ENCODE results near the gene PGAM5. TPM values are rescaled to one million over a fixed set of nuclear protein-coding genes. Genes with fewer than 3 reads are reported as not detected.
A peak's percentile ranks its signal among the peaks of the same experiment; 100 is the strongest.
"Not testable (repeated sequence)": the region's sequence is repeated elsewhere in the genome, so short reads cannot be mapped to it uniquely, and the experiment has no call there.

The PGAM5 gene
- polyA plus RNA-seq, 1 donor from 2014 or later = 21.4 TPM

DNA sequence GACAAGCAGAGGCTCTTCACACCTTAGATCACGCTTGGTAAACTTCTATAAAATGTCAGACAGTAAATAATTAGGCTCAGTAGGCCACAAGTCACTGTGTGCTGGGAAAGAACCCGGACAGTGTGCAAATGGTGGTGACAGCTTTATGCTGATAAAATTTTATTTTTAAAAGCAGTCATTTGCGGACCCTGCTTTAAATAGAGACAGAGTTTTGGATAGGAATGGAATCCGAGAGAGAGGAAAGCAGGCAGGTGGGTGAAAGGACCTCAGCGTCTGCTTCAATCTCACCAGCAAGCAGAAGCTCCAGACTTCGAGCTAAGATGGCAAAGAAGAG is 29.6 kb downstream of the PGAM5 start:
- Mint-ChIP-seq H3K4me3 (no peak overlapping the region), H3K9me3 (peaks cover 0 to 2% (median 0%) of the 10 kb centered on the region in 3 donors), H3K4me1 (peaks cover 2 to 12% (median 10%) of the 10 kb centered on the region in 3 donors), H3K36me3 (peaks cover 2% of the 10 kb centered on the region), H3K27ac (peak overlapping the region in 1 of 3 donors; percentile 5), H3K27me3 (no peaks in the 10 kb centered on the region)

DNA sequence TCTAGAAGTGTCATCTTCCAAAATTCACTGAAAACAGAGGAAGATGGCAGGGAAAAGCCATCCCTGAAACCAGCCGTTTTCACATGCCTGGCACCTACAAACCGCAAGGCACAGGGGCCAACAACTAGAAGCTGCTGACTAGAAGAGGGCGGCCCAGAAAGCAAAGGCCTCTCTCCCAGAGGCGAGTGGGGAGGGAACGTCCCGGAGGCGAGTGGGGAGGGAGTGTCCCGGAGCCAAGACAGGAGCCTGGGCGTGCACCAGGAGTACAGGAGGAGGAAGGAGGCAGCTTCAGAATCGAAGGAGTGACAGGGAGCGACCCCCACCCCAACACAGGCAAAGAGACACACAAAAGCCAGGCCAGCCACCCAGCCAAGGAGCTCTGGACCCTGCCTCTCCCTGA is 30.0 kb downstream of the PGAM5 start:
- Mint-ChIP-seq H3K27me3 (no peaks in the 10 kb centered on the region), H3K27ac (no peak overlapping the region), H3K9me3 (peaks cover 0 to 2% (median 0%) of the 10 kb centered on the region in 3 donors), H3K4me3 (no peak overlapping the region), H3K4me1 (peaks cover 2 to 12% (median 10%) of the 10 kb centered on the region in 3 donors), H3K36me3 (peaks cover 2% of the 10 kb centered on the region)

DNA sequence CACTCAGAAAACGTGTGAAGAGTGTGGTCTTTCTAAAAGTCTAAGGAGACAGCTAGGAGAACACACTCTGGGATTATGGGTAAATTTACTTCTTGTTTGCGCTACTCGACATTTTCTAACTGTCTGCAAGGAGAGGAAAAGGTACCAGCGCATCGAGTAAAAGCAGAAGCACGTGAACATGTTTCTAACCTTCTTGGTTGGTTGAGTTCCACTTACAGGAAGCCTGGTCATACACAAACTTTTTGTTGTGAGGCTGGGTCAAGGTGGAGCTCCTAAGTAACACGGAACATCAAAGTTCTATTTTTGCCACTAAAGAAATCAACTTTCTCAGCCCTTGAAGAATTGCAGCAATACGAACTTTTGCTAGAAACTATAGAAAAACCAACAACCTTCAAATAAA is 31.0 kb downstream of the PGAM5 start:
- peaks cover 4 to 12% (median 10%) of the 10 kb centered on the region in 3 donors for H3K4me1 Mint-ChIP-seq
- no peaks in the 10 kb centered on the region for H3K27me3 Mint-ChIP-seq
- peak overlapping the region; percentile 31 to 82 (median 79) for H3K27ac Mint-ChIP-seq
- peaks cover 0 to 2% (median 0%) of the 10 kb centered on the region in 3 donors for H3K9me3 Mint-ChIP-seq
- H3K36me3 Mint-ChIP-seq = peaks cover 2% of the 10 kb centered on the region
- H3K4me3 Mint-ChIP-seq = peak overlapping the region in 1 of 4 donors; percentile 41

DNA sequence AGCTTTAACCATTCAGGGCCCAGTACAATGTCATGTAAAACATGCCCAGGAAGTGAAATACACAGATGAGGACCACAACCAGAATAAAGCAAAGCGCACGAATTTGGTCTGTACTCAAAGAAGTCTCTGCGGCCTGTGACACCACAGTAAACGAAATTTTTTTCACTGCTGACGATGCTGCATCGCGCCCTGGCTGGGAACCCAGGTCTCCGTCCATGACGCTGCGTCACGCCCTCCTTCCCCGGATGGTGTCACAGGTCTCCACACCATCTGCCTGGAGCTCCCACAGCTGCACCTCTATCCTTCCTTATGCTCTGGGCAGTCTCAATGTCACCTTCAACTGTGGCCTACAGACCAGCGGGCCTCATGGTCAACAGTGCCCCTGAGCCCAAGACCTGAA is 33.2 kb downstream of the PGAM5 start:
- no peak overlapping the region for H3K27ac Mint-ChIP-seq

DNA sequence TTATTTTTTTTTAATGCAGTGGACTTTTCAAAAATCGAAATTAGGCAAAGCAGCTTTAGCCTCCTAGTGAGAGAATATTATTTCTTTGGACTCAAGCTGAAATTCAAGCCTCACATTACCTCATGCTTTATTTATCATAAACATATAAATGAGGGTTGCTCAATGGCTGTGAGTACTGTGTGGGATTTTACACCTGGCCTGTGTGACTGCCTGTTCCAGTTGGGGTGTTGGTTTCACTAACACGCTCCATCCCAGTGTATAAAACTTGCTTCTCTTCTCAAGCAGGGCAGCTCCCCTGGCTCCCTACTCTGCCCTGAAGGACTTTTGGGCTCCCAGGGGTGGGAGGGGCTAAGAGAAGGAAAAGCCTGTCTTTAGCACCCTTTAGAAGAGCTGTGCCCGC is 36.0 kb downstream of the PGAM5 start:
- peaks cover 0 to 2% (median 0%) of the 10 kb centered on the region in 3 donors for H3K9me3 Mint-ChIP-seq
- no peak overlapping the region for H3K27ac Mint-ChIP-seq

More for the DNA sequence above, 33.2 kb downstream of the PGAM5 start:
- Mint-ChIP-seq H3K4me3 (no peak overlapping the region), H3K27me3 (no peaks in the 10 kb centered on the region), H3K4me1 (peaks cover 4 to 12% (median 10%) of the 10 kb centered on the region in 3 donors), H3K36me3 (peaks cover 4% of the 10 kb centered on the region), H3K9me3 (peaks cover 0 to 2% (median 0%) of the 10 kb centered on the region in 3 donors)

DNA sequence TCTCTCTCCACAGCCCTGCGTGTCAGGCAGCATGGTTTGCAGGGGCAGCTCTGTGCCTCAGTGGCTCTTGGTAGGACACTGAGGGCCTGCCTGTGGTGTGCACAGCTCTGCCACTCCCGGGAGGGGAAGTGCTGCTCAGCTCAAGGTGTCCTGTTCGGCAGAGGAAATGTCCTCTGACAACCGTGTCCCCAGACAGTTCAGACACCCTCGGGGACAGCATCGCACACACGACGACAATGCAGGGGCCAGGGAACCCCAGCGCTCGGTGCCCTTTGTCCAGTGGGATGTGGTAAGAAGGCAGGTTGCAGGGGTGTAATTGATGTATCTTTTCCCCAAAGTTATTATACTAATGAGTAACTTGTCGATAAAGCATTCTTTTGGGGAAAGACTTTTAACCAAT is 36.8 kb downstream of the PGAM5 start:
- H3K27ac Mint-ChIP-seq = no peak overlapping the region
- H3K36me3 Mint-ChIP-seq = peaks cover 2% of the 10 kb centered on the region
- peaks cover under 1 to 5% (median 1%) of the 10 kb centered on the region in 3 donors for H3K4me1 Mint-ChIP-seq
- no peak overlapping the region for H3K4me3 Mint-ChIP-seq
- H3K9me3 Mint-ChIP-seq = peaks cover 0 to 2% (median 0%) of the 10 kb centered on the region in 3 donors
- no peaks in the 10 kb centered on the region for H3K27me3 Mint-ChIP-seq

More for the DNA sequence above, 36.0 kb downstream of the PGAM5 start:
- no peaks in the 10 kb centered on the region for H3K27me3 Mint-ChIP-seq
- peaks cover 2% of the 10 kb centered on the region for H3K36me3 Mint-ChIP-seq
- peaks cover 4 to 10% (median 8%) of the 10 kb centered on the region in 3 donors for H3K4me1 Mint-ChIP-seq
- H3K4me3 Mint-ChIP-seq = no peak overlapping the region

DNA sequence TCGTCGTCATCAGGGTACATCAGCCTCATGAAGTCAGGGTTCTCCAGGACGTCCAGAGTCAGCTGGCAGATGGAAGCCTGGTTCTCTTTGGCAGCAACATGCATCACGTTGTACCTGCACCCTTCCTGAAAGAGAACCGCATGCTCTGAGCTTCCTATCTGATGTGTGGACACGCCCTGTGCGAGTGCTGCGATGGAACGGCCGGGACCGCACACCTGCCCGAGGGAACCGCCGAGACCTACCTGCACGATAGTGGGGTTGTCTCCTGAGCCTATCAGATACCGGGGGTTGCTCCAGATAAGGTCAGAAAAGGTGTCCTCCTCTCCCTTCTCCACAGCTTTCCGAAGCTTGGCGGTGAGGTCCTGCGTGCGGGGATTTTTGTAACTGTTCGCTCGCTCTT is 37.3 kb downstream of the PGAM5 start:
- H3K27ac Mint-ChIP-seq = no peak overlapping the region
- no peaks in the 10 kb centered on the region for H3K27me3 Mint-ChIP-seq
- peaks cover 0 to 1% (median 1%) of the 10 kb centered on the region in 3 donors for H3K4me1 Mint-ChIP-seq
- peaks cover 2% of the 10 kb centered on the region for H3K36me3 Mint-ChIP-seq
- H3K4me3 Mint-ChIP-seq = no peak overlapping the region
- H3K9me3 Mint-ChIP-seq = no peaks in the 10 kb centered on the region

DNA sequence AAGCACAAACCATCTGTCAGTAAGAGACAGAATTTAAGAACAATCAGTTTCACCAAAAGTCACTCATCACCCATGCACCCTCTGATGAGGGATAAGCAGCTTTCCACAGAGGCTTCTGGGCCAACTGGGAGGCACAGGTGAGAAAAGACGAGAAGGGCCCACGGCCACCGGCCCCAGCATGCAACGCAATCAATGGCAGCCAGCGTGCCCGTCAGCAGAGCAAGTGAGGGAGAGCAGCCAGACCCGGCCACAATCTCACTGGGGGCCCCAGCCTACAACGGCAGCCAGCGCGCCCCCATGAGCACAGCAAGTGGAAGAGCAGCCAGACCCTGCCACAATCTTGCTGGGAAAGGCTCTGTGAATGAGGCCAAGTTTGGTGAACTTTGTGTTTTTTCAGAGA is 37.7 kb downstream of the PGAM5 start:
- Mint-ChIP-seq H3K36me3 (peaks cover 2% of the 10 kb centered on the region), H3K27ac (no peak overlapping the region), H3K4me3 (no peak overlapping the region)

DNA sequence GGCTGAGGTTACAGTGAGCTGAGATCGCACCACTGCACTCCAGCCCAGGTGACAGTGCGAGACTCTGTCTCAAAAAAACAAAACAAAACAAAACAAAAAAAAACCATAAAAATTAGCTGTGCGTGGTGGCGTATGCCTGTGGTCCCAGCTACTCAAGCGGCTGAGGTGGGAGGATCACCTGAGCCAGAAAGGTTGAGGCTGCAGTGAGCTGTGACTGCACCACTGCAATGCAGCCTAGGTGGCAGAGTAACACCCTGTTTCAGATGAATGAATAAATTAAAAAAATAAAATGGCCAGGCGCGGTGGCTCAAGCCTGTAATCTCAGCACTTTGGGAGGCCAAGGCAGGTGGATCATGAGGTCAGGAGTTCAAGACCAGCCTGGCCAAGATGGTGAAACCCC is 43.0 kb downstream of the PGAM5 start:
- not testable (repeated sequence) for H3K27me3 Mint-ChIP-seq, H3K4me1 Mint-ChIP-seq, H3K36me3 Mint-ChIP-seq, H3K9me3 Mint-ChIP-seq, H3K4me3 Mint-ChIP-seq
- H3K27ac Mint-ChIP-seq = peak overlapping the region in 1 of 3 donors; percentile 87

More for the DNA sequence above, 37.7 kb downstream of the PGAM5 start:
- Mint-ChIP-seq H3K4me1 (peaks cover 0 to 1% (median 1%) of the 10 kb centered on the region in 3 donors), H3K27me3 (no peaks in the 10 kb centered on the region), H3K9me3 (no peaks in the 10 kb centered on the region)

DNA sequence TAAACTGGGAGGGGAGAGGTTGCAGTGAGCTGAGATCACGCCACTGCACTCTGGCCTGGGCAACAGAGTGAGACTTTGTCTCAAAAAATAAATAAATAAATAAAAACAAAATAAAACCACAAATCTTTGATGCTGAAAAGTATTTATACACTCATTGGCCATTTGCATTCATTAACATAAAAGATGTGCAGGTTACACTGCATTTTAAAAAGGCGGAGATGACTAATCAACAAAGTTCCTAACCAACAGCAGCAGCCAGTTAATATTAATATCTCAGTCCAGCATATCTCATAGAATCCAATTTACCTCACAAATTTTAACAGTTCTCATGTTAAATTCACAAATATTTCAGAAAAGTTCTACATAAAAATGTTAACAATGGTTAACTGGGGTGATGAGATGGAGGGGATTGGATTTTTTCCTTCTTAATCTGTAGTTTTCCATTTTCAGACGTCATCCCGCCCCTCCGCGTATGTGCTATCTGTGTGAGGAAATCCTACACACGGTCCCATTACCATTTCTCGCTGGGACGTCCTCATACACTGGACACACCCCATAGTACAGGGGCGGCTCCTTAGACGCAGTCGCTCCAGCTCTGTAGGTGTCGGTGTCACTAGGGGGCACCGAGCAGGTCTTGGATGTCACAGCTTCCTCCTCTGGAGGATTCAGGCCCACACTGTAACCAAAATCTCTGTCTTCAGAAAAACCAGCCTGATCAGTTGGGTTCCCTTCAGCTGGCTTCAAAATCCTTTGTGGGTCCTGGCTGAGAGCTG is 43.7 kb downstream of the PGAM5 start:
- no peak overlapping the region for H3K4me3 Mint-ChIP-seq
- H3K27ac Mint-ChIP-seq = peak overlapping the region in 2 of 3 donors; percentile 77 to 87
- H3K4me1 Mint-ChIP-seq = no peaks in the 10 kb centered on the region
- no peaks in the 10 kb centered on the region for H3K36me3 Mint-ChIP-seq
- H3K27me3 Mint-ChIP-seq = no peaks in the 10 kb centered on the region
- H3K9me3 Mint-ChIP-seq = no peaks in the 10 kb centered on the region

DNA sequence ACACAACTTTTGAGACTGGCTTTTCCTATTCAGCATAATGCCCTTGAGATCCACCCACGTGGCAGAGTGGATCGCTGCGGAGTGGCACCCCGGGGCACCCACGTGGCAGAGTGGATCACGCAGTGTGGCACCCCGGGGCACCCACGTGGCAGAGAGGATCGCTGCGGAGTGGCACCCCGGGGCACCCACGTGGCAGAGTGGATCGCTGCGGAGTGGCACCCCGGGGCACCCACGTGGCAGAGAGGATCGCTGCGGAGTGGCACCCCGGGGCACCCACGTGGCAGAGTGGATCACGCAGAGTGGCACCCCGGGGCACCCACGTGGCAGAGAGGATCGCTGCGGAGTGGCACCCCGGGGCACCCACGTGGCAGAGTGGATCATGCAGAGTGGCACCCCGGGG is 48.2 kb downstream of the PGAM5 start:
- peaks cover 15 to 21% (median 19%) of the 10 kb centered on the region in 3 donors for H3K4me1 Mint-ChIP-seq
- peak overlapping the region in 1 of 3 donors; percentile 97 for H3K27ac Mint-ChIP-seq
- H3K9me3 Mint-ChIP-seq, H3K27me3 Mint-ChIP-seq, H3K36me3 Mint-ChIP-seq: not testable (repeated sequence)
- peak overlapping the region in 1 of 4 donors; percentile 91 for H3K4me3 Mint-ChIP-seq

DNA sequence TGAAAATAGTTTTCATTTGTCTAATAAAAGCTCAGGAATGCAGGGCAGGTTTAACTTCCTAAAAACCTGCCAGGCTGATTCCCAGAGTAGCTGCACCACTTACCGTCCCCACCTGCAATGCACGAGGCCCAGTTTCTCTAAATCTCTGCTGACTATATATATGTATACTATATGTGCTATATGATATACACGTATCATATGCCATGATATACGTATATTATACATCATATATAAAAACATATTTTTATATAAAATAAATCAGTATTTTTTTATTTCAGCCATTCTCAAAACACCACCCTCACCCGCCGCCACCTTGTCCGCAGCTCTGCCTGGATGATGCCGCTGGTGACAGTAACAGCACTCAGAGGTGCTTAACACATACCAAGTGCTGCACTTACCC is 48.7 kb downstream of the PGAM5 start:
- Mint-ChIP-seq H3K27ac (peak overlapping the region in 1 of 3 donors; percentile 97), H3K9me3 (no peaks in the 10 kb centered on the region), H3K4me3 (peak overlapping the region in 2 of 4 donors; percentile 91 to 94), H3K36me3 (peaks cover 3% of the 10 kb centered on the region), H3K27me3 (peaks cover 1% of the 10 kb centered on the region), H3K4me1 (peaks cover 15 to 21% (median 19%) of the 10 kb centered on the region in 3 donors)

DNA sequence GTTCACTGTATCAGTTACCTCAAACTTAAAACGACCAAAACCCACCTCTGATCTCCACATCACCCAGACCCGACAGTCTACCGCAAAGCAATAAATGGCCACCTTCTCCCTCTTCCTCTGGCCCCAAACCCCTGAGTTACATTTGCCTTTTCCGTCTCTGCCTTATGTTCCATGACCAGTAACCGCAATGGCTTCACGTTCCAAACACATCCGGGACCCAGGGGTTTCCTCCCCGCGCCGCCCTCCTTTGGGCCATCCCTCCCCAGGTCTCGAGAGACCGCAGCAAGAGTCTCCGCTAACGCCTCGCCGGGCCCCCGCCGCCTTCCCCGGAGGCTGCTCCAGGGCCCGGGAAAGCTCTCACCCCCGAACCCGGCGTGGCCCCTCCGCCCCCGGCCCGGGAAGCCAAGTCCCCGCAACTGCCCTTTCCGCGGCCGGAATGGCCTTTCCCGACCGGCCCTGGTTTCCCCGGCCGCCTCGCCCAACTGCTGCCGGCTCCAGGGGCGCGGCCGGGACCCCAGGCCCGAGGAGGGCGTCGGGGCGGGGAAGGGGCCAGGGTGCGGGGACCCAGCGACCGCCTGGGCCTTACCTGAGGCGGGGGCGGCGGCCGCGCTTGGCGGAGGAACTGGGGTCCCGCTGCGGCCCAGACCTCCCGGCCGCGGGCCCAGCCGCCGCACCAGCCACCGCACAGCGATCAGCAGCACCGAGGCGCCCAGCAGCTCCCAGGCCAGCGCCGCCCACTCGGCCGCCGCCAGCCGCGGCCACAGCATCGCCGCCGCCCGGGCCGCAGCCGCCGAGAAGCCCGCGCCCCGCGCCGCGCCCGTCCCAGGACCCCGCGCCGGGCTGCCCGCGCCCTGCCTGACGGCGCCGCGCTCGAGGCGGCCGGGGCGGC is 50.6 kb downstream of the PGAM5 start, which contains the start of gene ANKLE2:
Gene ANKLE2 (minus strand): TSS at position 801 of the 889 bp plus-strand sequence. CDS start 34 bp downstream, at position 767.
- Mint-ChIP-seq H3K9me3 (no peaks in the 10 kb centered on the region), H3K4me1 (peaks cover 19 to 26% (median 21%) of the 10 kb centered on the region in 3 donors), H3K27me3 (peaks cover 1% of the 10 kb centered on the region), H3K27ac (peak within 1 kb of the TSS; percentile 96 to 99 (median 97)), H3K36me3 (peaks cover 3% of the 10 kb centered on the region), H3K4me3 (peak within 1 kb of the TSS; percentile 91 to 98 (median 93))

DNA sequence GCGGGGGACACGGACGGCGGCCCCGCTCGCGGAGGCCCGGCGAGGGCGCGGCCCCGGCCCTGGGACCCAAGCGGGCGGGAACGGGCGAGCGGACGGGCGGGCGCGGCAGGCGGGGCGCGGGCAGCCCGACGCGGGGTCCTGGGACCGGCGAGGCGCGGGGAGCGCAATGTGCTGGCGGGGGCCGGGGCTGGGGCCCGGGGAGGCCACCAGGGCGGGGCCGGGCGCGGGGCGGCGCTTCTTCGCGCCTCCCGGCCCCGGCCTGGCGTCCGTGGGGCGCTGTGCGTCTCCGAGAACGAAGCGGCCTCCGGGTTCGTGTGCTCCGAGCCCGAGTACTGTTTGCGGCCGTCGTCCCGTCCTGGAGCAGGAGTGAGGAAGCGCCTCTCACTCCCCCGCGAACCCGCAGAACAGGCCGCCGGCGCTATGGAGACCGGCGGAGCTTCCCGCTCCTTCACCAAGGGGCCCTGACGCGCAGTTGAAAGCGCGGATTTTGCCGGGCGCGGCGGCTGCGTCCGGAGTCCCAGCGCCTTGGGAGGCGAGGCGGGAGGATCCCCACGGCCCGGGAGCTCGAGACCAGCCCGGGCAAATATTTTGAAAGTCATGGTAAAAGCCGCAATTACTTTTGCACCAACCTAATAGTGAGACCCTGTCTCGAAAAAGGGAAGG is 51.4 kb downstream of the PGAM5 start:
- H3K36me3 Mint-ChIP-seq = peaks cover 3% of the 10 kb centered on the region
- H3K27ac Mint-ChIP-seq = peak overlapping the region; percentile 94 to 97 (median 96)
- H3K9me3 Mint-ChIP-seq = no peaks in the 10 kb centered on the region
- peaks cover 19 to 26% (median 25%) of the 10 kb centered on the region in 3 donors for H3K4me1 Mint-ChIP-seq
- H3K4me3 Mint-ChIP-seq = peak overlapping the region; percentile 82 to 91 (median 86)
- peaks cover 1% of the 10 kb centered on the region for H3K27me3 Mint-ChIP-seq
